Measurements from ENCODE around the gene PBX3. TPM values are rescaled to one million over a fixed set of nuclear protein-coding genes. Genes with fewer than 3 reads are reported as not detected.
A peak's percentile ranks its signal among the peaks of the same experiment; 100 is the strongest.

PBX3 gene
- total RNA-seq, 1 donor from 2014 or later, result 82.3 TPM

DNA sequence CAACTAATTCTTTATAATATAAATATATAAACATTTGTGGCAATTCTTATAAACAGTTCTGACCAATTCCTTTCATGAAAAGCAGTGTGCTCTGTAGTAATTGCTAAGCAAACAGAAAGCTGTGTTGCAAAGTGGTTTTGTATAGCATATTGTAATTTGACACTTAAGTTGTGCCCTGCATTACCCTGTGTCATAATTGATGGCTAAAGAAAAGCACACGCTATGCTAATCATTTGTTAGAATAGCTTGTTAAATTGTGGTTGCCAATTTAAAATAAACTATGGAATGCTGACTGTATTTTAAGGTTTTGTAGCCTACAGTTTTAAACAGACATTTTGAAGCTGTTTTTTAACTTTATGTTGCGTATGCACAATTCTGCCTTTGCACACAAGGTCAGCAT lies 140.0 kb downstream of the PBX3 start:
- Histone ChIP-seq H3K36me3 (no peaks in the 10 kb centered on the region), H3K4me1 (peaks cover 13% of the 10 kb centered on the region), H3K27ac (no peak overlapping the region), H3K4me3 (no peak overlapping the region), H3K27me3 (no peaks in the 10 kb centered on the region), H3K9me3 (no peaks in the 10 kb centered on the region)
- intact Hi-C loops (cut with DNase I), result loop anchor here (10.0 kb wide), 1 partner anchor 142 kb away; the partner anchor contains the start of gene PBX3
- TF ChIP-seq POLR2A (IDR thresholded peaks at IDR 0.05), result no peak
- TF ChIP-seq CTCF (IDR thresholded peaks at IDR 0.05), result no peak
- TF ChIP-seq POLR2AphosphoS5 (IDR thresholded peaks at IDR 0.05; ENCODE audit: insufficient read depth in 1 of 2, low read depth in 1 of 2), result no peak
- DNase-seq (ENCODE audit: extremely low spot score in 2 of 2), result no peak

DNA sequence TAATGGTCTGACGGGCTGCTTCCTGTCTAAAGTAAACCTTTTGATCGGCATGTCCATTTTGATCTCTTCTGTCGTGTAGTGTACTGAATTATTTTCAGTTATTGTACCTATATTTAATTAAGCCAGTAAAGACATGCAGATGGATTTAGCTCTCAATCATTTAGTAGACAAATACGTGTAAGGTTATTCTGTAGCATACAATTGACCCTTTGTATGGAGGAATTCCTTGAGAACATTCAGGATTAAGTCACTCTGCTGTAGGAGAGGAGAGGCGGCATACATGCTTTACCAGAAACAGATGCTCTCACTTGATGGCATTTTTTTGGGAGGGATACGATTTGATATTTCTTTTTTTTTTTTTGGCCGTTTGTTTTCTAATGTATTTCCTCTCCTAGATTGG lies 141.0 kb downstream of the PBX3 start:
- Histone ChIP-seq H3K4me1 (peaks cover 13% of the 10 kb centered on the region), H3K27ac (no peak overlapping the region), H3K4me3 (no peak overlapping the region), H3K36me3 (no peaks in the 10 kb centered on the region), H3K27me3 (no peaks in the 10 kb centered on the region), H3K9me3 (no peaks in the 10 kb centered on the region)
- no peak for DNase-seq (ENCODE audit: extremely low spot score in 2 of 2)
- TF ChIP-seq POLR2A (IDR thresholded peaks at IDR 0.05) (no peak), CTCF (IDR thresholded peaks at IDR 0.05) (no peak), POLR2AphosphoS5 (IDR thresholded peaks at IDR 0.05; ENCODE audit: insufficient read depth in 1 of 2, low read depth in 1 of 2) (no peak)
- intact Hi-C loops (cut with DNase I), result loop anchor here (10.0 kb wide), 1 partner anchor 143 kb away; the partner anchor contains the start of gene PBX3

DNA sequence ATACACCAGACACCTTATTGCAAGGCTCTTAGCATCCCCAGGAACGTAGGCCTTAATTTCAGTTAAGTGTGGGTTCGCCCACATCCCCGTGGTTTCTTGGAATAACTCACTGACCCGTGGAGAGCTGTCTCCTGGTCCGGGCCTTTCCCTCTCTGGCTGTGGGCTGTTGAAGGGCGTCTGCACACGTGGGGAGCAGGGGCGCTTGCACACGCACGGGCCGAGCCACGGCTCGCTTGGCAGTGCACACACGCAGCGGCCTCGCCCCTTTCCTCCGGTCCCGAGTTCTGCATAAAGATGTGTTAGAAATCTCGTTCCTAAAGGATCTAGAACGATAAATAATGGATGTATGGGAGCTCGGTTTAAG lies 141.9 kb downstream of the PBX3 start:
- peak overlapping the region; percentile 76 for H3K27ac ChIP-seq
- intact Hi-C loops (cut with DNase I), result loop anchor here (10.0 kb wide), 1 partner anchor 144 kb away; the partner anchor contains the start of gene PBX3
- peak overlapping the region; percentile 48 to 55 for H3K4me3 ChIP-seq
- no peaks in the 10 kb centered on the region for H3K36me3 ChIP-seq
- TF ChIP-seq POLR2A (IDR thresholded peaks at IDR 0.05) (no peak), POLR2AphosphoS5 (IDR thresholded peaks at IDR 0.05; ENCODE audit: insufficient read depth in 1 of 2, low read depth in 1 of 2) (no peak), CTCF (IDR thresholded peaks at IDR 0.05) (no peak)
- no peaks in the 10 kb centered on the region for H3K27me3 ChIP-seq
- H3K4me1 ChIP-seq, result peaks cover 14% of the 10 kb centered on the region
- no peaks in the 10 kb centered on the region for H3K9me3 ChIP-seq
- DNase-seq (ENCODE audit: extremely low spot score in 2 of 2), result no peak

DNA sequence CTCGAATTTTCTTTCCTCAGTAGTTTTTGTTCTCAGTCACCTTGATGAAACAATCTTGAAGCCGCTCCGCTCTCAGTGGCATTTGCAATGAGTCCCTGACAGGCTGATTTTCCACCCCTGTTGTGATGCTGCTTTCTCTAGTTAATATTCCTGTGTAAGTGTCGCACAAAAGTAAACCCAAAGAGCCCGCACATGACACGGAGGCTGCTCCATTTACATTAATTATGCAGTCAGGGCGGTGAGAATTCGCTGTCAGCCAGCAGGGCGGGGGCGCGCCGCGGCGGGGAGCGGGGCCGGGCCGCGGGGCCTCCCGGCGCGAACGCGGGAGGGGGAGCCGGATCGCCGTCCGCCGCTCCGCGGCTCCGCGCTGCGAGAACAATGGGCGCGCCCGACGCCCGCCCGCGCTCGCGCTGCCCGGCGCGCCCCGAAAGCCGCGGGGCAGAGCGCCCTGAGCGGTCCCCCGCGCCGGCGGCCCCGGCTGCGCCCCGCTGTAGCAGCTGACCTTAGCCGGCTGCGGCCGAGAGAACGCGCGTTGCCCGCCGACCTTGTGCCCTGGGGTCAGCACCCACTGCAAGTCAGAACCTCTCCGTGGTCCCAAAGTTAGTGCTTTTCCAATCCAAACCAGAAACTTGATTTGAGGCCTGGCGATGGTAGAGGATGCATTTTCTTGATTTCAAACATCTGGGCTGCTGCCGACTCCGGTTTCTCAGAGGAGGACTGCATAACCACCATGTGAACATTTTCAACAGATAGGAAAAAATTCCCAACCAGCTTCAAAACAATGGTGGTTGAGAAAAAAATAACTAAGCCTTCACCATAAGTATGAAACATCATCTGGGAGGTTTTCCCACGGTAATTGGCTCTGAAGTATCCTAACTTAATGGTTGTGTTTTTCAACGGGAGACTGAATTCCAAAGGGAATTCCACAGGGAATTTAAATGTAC lies 142.6 kb downstream of the PBX3 start:
- no peaks in the 10 kb centered on the region for H3K27me3 ChIP-seq
- no peak for TF ChIP-seq CTCF (IDR thresholded peaks at IDR 0.05)
- no peak for TF ChIP-seq POLR2A (IDR thresholded peaks at IDR 0.05)
- TF ChIP-seq POLR2AphosphoS5 (IDR thresholded peaks at IDR 0.05; ENCODE audit: insufficient read depth in 1 of 2, low read depth in 1 of 2), result no peak
- H3K36me3 ChIP-seq, result no peaks in the 10 kb centered on the region
- no peak for DNase-seq (ENCODE audit: extremely low spot score in 2 of 2)
- H3K27ac ChIP-seq, result peak overlapping the region; percentile 76
- peaks cover 21% of the 10 kb centered on the region for H3K4me1 ChIP-seq
- peak overlapping the region; percentile 48 to 55 for H3K4me3 ChIP-seq
- no peaks in the 10 kb centered on the region for H3K9me3 ChIP-seq
- intact Hi-C loops (cut with DNase I), result loop anchor here (10.0 kb wide), 1 partner anchor 145 kb away; the partner anchor contains the start of gene PBX3

GRCh38 chr9:125890826-125891225 lies 143.7 kb downstream of the PBX3 start:
- H3K27me3 ChIP-seq, result no peaks in the 10 kb centered on the region
- H3K27ac ChIP-seq, result peak overlapping the region; percentile 76
- H3K36me3 ChIP-seq, result no peaks in the 10 kb centered on the region
- no peak for DNase-seq (ENCODE audit: extremely low spot score in 2 of 2)
- no peak overlapping the region for H3K4me3 ChIP-seq
- TF ChIP-seq POLR2AphosphoS5 (IDR thresholded peaks at IDR 0.05; ENCODE audit: insufficient read depth in 1 of 2, low read depth in 1 of 2) (no peak), CTCF (IDR thresholded peaks at IDR 0.05) (no peak), POLR2A (IDR thresholded peaks at IDR 0.05) (no peak)
- H3K9me3 ChIP-seq, result no peaks in the 10 kb centered on the region
- peaks cover 21% of the 10 kb centered on the region for H3K4me1 ChIP-seq
- intact Hi-C loops (cut with DNase I), result no loop called here
